ENCODE data around the gene ANKS1B. TPM values are rescaled to one million over a fixed set of nuclear protein-coding genes. Genes with fewer than 3 reads are reported as not detected.

ANKS1B gene
- total RNA-seq, 1 donor from 2014 or later: not detected

GRCh38 chr12:98741196-98741555 is 1243.6 kb downstream of the ANKS1B start:
- DNase-seq: no peak

GRCh38 chr12:98740751-98741150 is 1244.0 kb downstream of the ANKS1B start:
- DNase-seq: no peak

- DNase-seq: no peak
Measured at GRCh38 chr12:98738539-98738938, 1246.2 kb downstream of the ANKS1B start.

- peak; percentile 57 for DNase-seq
Measured at GRCh38 chr12:98738002-98738401, 1246.7 kb downstream of the ANKS1B start.

- DNase-seq: no peak
Measured at GRCh38 chr12:98737322-98737712, 1247.4 kb downstream of the ANKS1B start.

- DNase-seq: peak; percentile 8
Measured at GRCh38 chr12:98736352-98737321, 1248.1 kb downstream of the ANKS1B start.

GRCh38 chr12:98735821-98736220 is 1248.9 kb downstream of the ANKS1B start:
- DNase-seq: no peak

GRCh38 chr12:98733667-98734350 is 1250.9 kb downstream of the ANKS1B start:
- no peak for DNase-seq

- no peak for DNase-seq
Measured at GRCh38 chr12:98730412-98730811, 1254.3 kb downstream of the ANKS1B start.

- DNase-seq: no peak
Measured at GRCh38 chr12:98727196-98727595, 1257.5 kb downstream of the ANKS1B start.

- DNase-seq: peak; percentile 77
Measured at GRCh38 chr12:98725476-98726247, 1259.1 kb downstream of the ANKS1B start.

GRCh38 chr12:98724384-98725155 is 1260.2 kb downstream of the ANKS1B start:
- no peak for DNase-seq

GRCh38 chr12:98721204-98721702 is 1263.5 kb downstream of the ANKS1B start:
- DNase-seq: no peak

GRCh38 chr12:98719515-98720504 is 1264.9 kb downstream of the ANKS1B start:
- DNase-seq: no peak

GRCh38 chr12:98714426-98714825 is 1270.3 kb downstream of the ANKS1B start:
- no peak for DNase-seq

GRCh38 chr12:98709022-98709421 is 1275.7 kb downstream of the ANKS1B start:
- DNase-seq: no peak

GRCh38 chr12:98701166-98701565 is 1283.6 kb downstream of the ANKS1B start:
- no peak for DNase-seq

- no peak for DNase-seq
Measured at GRCh38 chr12:98699586-98699985, 1285.2 kb downstream of the ANKS1B start.

GRCh38 chr12:98698603-98699463 is 1285.9 kb downstream of the ANKS1B start:
- peak; percentile 80 for DNase-seq

- no peak for DNase-seq
Measured at GRCh38 chr12:98697209-98697608, 1287.5 kb downstream of the ANKS1B start.

All from dermis blood vessel endothelial cell (primary cell).